ENCODE measurements around the gene SEC16A.

The SEC16A gene

DNA sequence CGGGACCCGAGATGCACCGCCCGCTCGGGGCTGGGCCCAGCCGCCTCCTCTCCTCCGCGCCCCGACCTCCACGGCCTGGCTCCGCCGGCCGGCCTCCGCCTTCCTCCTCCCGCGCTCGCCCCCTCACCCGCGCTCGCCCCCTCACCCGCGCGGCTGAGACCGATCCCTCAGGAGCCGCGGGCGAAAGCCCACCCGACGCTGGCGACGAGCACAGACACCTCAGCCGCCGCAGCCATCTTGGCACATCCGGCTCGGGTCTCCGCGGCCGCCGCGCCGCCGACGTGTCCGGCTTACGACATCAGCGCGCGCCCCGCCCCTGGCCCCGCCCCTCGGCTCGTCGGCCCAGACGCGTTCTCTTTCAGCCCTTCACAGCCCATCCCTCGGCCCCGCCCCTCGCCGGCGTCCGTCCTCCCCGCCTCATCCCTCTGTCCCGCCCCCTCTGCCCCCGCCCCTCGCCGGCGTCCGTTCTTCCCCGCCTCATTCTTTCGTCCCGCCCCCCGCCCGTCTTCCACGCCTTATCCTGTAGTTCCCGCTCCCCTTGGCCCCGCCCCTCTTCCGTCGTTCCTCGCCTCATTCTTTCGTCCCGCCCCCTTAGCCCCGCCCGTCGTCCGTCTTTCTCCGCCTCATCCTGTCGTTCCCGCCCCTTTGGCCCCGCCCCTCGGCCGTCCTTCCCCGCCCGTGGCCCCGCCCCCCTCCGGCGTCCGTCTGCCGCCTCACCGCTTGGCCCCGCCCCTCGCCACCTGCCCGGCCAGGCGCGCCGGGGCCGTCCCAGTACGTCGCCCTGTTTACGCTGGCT is at the start of gene SEC16A:
TSS of gene SEC16A (minus strand) at position 248 of the 796 bp plus-strand sequence. CDS start 5,425 bp downstream, outside the sequence.
- DNase-seq: peak; percentile 100

- no peak for DNase-seq
Measured at GRCh38 chr9:136531904-136532798, 49.3 kb upstream of the SEC16A start.

- DNase-seq: no peak
Measured at GRCh38 chr9:136531186-136531903, 48.5 kb upstream of the SEC16A start.

GRCh38 chr9:136530461-136531089 is 47.7 kb upstream of the SEC16A start:
- no peak for DNase-seq

DNA sequence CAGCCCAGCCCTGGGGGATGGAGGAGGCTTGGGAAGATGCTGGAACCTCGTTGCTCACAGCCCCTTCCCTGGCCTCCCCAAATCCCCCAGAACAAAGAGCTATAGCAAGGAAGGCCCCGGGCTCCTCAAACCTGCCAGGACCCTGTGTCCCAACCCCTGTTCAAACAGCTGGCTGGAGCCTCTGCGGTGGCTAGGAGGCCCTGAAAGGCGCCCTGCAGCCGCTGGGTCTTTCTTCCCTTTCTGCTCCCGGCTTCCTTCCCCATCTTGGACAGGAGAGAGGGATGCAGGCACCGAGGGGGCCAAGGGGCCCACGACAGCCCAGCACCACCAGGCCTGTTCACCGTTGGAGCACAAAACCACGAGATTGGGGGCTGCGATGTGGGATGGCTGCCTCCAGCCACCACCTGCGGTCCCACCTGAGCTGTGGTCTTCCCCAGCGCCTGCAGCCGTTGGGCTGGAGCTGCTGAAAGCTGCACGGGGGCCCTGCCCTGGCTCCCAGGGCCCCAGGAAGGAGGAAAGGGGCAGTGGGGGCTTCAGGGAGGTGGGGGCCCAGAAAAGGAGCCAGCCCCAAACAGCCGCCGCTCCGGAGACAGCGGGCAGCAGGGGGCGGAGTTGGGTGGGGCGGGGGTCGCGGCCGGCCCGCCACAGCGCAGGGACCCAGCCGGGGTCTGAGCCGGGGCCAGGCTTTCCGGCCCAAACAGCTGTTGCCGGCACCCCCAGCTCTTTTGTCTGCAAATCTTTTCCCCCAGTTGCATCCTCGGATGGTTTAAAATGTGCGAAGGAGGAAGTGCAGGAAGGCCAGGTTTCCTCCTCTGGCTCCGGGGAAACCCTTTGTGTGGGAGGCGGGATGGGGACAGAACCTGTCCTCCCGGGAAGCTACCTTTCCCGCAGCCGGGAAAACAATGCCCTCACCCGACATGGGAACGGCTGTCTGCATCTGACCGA is 46.9 kb upstream of the SEC16A start:
- no peak for DNase-seq

DNA sequence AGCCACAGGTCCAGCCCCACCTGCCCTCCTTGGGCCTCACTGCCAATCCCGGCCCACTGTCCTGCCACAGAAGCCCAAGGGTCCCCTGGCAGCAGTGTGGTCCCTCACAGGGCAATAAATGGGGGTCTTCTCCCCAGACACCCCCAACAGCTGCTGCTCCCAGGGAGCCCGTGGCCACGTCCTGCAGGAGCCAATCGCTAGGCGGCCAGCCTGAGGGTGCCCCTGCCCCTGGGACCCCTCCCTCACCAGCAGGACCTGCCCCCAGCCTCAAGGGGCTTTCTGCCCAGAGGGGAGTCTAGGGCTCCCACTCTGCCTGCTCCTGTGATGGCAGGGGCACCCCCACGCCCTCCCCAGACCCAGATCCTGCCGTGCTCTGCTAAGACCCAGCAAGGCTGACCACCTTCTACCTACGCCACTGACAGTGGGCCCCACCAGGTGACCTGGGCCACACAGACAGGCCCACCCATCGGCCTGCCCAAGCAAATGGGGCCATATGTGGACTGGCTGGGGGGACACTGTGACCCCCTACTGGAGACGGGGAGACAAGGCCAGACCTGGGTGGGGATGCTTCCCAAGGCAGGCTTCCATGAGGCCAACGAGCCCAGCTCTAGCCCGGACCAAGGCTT is 46.0 kb upstream of the SEC16A start:
- DNase-seq: no peak

- no peak for DNase-seq
Measured at GRCh38 chr9:136527721-136528710, 45.2 kb upstream of the SEC16A start.

DNA sequence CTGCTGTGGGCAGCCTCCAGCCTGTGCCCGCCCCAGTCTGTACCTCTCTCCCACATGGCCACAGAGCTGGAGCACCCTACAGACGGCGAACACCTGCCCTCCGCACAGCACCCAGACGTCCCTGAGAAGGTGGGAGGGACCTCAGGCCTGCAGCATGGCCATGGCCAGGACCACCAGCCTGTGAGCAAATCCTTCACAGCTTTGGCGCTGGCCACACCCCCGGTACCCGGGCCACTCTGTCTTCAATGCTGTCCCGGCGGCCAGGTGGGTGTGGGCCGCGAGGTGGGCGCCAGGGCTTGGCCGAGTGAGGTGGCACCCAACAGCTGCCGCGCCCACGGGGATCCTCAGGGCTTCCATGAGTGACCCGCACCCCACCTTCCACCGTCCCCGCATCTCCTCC is 44.3 kb upstream of the SEC16A start:
- DNase-seq: no peak

DNA sequence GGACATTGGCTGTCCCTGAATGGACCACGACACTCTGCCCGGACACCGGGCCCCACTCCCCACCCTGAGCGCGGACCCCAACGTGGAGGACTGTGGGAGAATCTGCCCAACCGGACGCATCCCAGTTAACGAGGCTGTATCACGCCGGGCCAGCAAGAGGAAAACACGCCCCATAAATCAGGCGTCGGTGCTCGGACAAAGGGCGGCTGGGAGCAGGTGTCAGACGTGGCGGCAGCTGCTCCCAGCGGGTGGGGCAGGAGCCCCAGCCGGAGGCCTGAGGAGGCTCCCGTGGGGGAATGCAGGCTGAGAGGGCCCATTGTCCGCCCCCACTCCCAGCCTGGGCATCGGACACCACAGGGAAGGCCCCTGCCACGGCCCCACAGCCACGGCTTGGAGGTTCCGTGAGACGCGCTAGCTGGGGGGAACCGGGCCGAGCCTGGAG is 43.8 kb upstream of the SEC16A start:
- no peak for DNase-seq

DNA sequence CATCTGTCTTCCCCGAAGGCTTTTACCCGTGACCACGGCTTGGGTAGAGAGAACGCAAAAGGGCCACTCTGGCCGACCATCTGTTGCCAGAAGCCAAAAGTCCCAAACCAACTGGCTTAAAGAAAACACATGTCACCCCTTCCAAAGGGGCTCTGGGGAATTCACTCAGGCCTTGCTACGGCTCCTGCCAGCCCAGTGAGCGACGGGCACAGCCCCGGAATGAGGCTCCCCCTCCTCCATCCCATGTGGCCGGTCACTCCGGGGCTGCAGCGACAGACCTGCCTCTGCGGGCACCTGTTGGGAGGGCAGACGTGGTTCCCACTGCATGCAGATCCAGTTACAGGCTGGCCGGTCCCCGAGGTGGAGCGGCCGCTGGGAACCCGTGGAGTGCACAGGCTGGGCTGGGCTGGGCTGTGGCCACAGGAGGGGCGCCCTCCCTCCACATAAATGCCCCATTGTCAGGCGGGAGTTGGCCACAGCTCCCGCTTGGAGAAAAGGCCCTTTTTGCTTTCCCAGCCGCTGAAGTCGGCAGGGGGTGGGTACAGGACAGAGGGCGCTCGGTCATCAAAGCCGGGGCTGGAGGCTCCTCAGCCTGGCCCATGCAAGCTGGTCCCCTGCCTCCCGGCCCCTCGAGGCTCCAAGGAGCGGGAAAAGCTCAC is 43.1 kb upstream of the SEC16A start:
- DNase-seq: no peak

DNA sequence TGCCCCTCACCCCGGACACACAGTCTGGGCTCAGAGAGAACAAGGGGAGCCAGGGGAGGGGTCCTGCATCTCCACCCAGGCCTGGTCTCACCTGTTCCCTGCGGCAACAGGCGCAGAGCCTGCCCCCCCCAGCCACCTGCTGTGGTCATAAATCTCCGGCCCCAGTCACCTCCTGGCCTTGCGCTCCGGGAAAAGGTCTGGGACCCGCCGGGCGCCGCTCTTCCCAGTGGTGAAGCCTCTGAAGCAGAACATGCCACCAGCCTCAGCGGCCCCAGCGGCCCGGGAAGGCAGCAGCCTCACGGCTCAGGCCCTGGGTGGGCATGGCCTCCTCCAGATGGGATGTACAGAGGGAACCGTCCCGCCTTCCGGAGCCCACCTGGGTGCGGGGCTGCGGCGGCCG is 42.4 kb upstream of the SEC16A start:
- DNase-seq: no peak

GRCh38 chr9:136522314-136523237 is 39.7 kb upstream of the SEC16A start:
- no peak for DNase-seq

DNA sequence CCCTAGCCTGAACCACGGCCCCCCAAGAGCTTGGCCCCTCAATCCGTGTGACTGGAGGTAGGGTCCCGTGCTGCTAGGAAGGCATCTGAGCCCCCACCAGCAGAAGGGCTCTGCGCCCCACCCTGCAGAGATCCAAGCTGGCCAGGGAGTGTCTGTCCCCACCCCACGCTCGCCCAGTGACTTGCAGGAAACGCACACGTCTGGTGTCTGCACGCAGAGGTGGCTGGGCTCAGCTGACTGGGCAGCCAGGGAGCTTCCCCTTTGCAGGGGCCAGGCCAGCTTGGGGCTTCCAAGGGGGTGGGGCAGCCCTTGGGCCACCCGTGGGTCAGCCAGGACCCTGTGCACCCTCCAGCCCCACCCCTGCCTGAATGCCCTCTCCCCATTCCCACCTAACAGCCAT is 38.7 kb upstream of the SEC16A start:
- no peak for DNase-seq

DNA sequence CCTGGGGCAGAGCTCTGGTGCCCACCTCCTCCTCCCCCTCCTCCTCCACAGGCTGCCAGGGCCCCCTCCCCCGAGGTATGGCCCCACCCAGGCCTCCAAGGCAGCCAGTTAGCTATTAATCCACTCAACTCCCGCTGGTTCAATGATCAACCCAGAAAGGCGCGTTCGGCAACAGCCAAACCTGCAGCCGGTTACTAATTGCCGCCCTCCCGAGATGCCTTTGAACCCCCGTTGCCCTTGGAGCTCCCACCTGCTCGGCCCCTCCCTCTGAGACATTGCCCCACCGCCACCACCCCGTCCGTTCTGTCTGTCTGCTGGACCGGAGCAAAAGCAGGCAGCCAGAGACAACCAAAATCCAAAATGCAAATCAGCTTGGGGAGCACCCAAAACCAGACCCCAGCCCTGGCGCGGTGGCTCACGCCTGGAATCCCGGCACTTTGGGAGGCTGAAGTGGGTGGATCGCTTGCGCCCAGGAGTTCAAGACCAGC is 37.3 kb upstream of the SEC16A start:
- no peak for DNase-seq

DNA sequence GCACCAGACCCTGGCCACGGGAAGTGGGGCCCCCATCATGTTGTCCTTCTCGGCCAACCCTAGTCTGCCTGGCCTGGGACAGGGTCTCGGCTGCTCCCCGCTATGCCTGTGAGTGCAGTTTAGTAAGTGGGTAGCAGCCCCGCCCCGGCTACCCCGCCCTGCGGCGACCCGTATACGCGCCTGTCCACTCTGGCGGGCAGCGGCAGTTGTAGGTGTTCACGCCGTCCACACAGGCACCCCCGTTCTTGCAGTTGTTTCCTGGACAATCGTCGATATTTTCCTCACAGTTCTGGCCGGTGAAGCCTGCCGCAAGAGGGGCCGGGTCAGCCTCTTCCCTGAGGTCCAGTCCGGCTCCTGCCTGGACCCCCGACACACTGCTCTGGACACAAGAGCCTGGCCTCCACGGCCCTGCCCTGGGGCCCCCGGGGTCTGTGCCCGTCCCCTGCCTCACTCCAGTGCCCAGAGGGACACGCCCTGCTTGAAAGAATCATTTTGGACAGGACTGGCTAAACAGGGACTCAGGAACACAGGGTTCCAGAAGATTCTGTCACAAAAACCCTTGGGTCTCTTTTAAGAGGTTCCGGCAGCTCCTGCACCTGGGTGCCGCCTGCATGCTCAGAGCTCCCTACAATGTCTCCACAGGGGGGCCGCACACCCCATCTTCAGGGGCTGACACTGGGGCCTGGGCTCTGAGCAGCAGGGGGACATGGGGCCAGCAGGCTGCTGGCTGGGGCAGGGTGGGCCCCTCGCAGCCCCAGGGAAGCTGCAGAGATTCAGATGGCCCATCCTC is 36.6 kb upstream of the SEC16A start:
- DNase-seq: no peak

- DNase-seq: no peak
Measured at GRCh38 chr9:136518623-136519022, 35.8 kb upstream of the SEC16A start.

DNA sequence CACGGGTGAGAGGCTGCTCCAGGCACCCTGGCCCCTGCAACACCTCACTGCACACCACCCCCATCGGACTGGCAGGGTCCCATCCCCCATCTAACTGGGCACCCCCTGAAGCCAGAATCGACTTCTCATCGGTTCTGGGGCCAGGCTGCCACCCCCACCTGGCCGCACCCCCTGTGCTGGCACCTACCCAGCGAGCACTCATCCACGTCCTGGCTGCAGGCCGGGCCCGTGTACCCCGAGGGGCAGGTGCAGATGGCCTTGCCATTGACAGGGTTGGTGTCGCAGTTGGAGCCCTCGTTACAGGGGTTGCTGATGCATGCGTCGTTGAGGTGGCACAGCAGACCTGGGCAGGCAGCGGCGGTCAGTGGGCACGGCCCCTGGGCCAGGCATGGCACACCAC is 35.1 kb upstream of the SEC16A start:
- no peak for DNase-seq
